ENCODE measurements around the gene TOMM40. TPM values are rescaled to one million over a fixed set of nuclear protein-coding genes. Genes with fewer than 3 reads are reported as not detected.

TOMM40 gene
- total and polyA plus RNA-seq, 2 of the 13 experiments (the other 11 are each of a cell fraction or from before 2014, with no cell fraction given), result 72.0 to 110 TPM

GRCh38 chr19:44924243-44924725 is 33.2 kb downstream of the TOMM40 start (continued):
- 0 out of 2 replicates have a peak, but pooled peaks have one; percentile 32 for TF ChIP-seq TIGD3 (CRISPR knock-in tag; IDR thresholded peaks at IDR 0.05; ENCODE audit: borderline replicate concordance)
- peak; percentile 81; the same call in 1 of the 2 replicates for TF ChIP-seq TBX3 (IDR thresholded peaks at IDR 0.05; ENCODE audit: borderline replicate concordance)
- TF ChIP-seq ZEB1 (IDR thresholded peaks at IDR 0.05; ENCODE audit: insufficient replicate concordance, low read depth), result no peak
- TF ChIP-seq GPN1 (CRISPR knock-in tag; IDR thresholded peaks at IDR 0.05; ENCODE audit: borderline replicate concordance), result no peak
- peak; percentile 90 for TF ChIP-seq KAT7 (CRISPR knock-in tag; IDR thresholded peaks at IDR 0.05; ENCODE audit: borderline replicate concordance)
- peak; percentile 57; the same call in 1 of the 2 replicates for TF ChIP-seq TFDP2 (CRISPR knock-in tag; IDR thresholded peaks at IDR 0.05)
- TF ChIP-seq CENPBD1 (CRISPR knock-in tag; IDR thresholded peaks at IDR 0.05; ENCODE audit: borderline replicate concordance, low read depth), result no peak
- no peak for TF ChIP-seq ZNF468 (CRISPR knock-in tag; IDR thresholded peaks at IDR 0.05)
- peak; percentile 93 for TF ChIP-seq ZNF205 (CRISPR knock-in tag; IDR thresholded peaks at IDR 0.05)
- no peak for TF ChIP-seq ZNF839 (CRISPR knock-in tag; IDR thresholded peaks at IDR 0.05; ENCODE audit: borderline replicate concordance)
- peak; percentile 51; the same call in 1 of the 2 replicates for TF ChIP-seq SMC3 (IDR thresholded peaks at IDR 0.05; ENCODE audit: low read length)
- TF ChIP-seq ZFP41 (CRISPR knock-in tag; IDR thresholded peaks at IDR 0.05; ENCODE audit: borderline replicate concordance), result no peak
- no peak for TF ChIP-seq ZKSCAN1 (IDR thresholded peaks at IDR 0.05; ENCODE audit: low read length)
- peak; percentile 81 for TF ChIP-seq CHD2 (IDR thresholded peaks at IDR 0.05; ENCODE audit: low read depth, low read length)
- no peak for TF ChIP-seq ZNF800 (CRISPR knock-in tag; IDR thresholded peaks at IDR 0.05)
- TF ChIP-seq ZNF335 (CRISPR knock-in tag; IDR thresholded peaks at IDR 0.05), result peak; percentile 70; the same call in 1 of the 2 replicates
- peak; percentile 93 for TF ChIP-seq ZNF710 (CRISPR knock-in tag; IDR thresholded peaks at IDR 0.05; ENCODE audit: borderline replicate concordance)
- TF ChIP-seq ZNF782 (CRISPR knock-in tag; IDR thresholded peaks at IDR 0.05; ENCODE audit: borderline replicate concordance), result no peak
- TF ChIP-seq TFDP1 (CRISPR knock-in tag; IDR thresholded peaks at IDR 0.05; ENCODE audit: borderline replicate concordance), result peak; percentile 56; the same call in 1 of the 2 replicates
- peak; percentile 67 for TF ChIP-seq ZMYM4 (CRISPR knock-in tag; IDR thresholded peaks at IDR 0.05)
- peak; percentile 99 to 100 for TF ChIP-seq NR2F1 (CRISPR knock-in tag; IDR thresholded peaks at IDR 0.05)
- TF ChIP-seq ELF1 (CRISPR knock-in tag; IDR thresholded peaks at IDR 0.05), result peak; percentile 57; the same call in 1 of the 2 replicates

All from HepG2 (cell line).